CD14-positive monocyte (primary cell): ENCODE data around the gene OR6S1. TPM values are rescaled to one million over a fixed set of nuclear protein-coding genes. Genes with fewer than 3 reads are reported as not detected.

Experiments used
- DNase-seq, 3 donors: peaks; one replicate each; pipeline ENCODE4 v3.0.0-alpha.2; 2011 to 2022
- H2AFZ ChIP-seq: 2 replicates; pipeline ENCODE4 v1.6.0; 2012; ENCODE audit warnings: mild to moderate bottlenecking, low read depth, low read length, inconsistent platforms; ENCODE audit not compliant: insufficient read depth, poor library complexity, severe bottlenecking
- H3K27ac ChIP-seq, 2 donors: 1 replicate in 1 of 2; 2 replicates in 1 of 2; pipeline ENCODE4 v1.5.1; 2012 to 2013; ENCODE audit warnings: low read length in 2 of 2, control low read depth in 1 of 2, inconsistent platforms in 1 of 2, low read depth in 1 of 2, mild to moderate bottlenecking in 1 of 2
- H3K27me3 ChIP-seq, 2 donors: one replicate each; pipeline versions ENCODE4 v1.6.0 to v1.6.1; 2011 to 2013; ENCODE audit warnings: low read length in 2 of 2; ENCODE audit not compliant: control insufficient read depth in 2 of 2, insufficient read depth in 2 of 2
- H3K36me3 ChIP-seq, 2 donors: replicated peaks in 1 of 2; 1 replicate in 1 of 2; 2 replicates in 1 of 2; pipeline versions ENCODE4 v1.5.1 to v1.6.1; 2012 to 2013; ENCODE audit warnings: low read length in 2 of 2, control low read depth in 1 of 2, inconsistent platforms in 1 of 2, mild to moderate bottlenecking in 1 of 2; ENCODE audit not compliant: insufficient read depth in 2 of 2, control insufficient read depth in 1 of 2
- H3K4me1 ChIP-seq, 2 donors: 1 replicate in 1 of 2; 2 replicates in 1 of 2; pipeline versions ENCODE4 v1.5.1 to v1.6.1; 2012 to 2013; ENCODE audit warnings: low read length in 2 of 2, control low read depth in 1 of 2, inconsistent platforms in 1 of 2, mild to moderate bottlenecking in 1 of 2, moderate library complexity in 1 of 2; ENCODE audit not compliant: insufficient read depth in 2 of 2, control insufficient read depth in 1 of 2
- H3K4me2 ChIP-seq: replicated peaks from 2 replicates; pipeline ENCODE3; 2012; ENCODE audit warnings: low read length, moderate library complexity, mild to moderate bottlenecking; ENCODE audit not compliant: poor library complexity, severe bottlenecking; ENCODE audit errors: extremely low read depth
- H3K4me3 ChIP-seq, 3 experiments: fragments of 200-600 bp in 1 of 3; sonication (generic) in 1 of 3; replicated peaks in 1 of 3; 1 replicate in 2 of 3; 2 replicates in 1 of 3; pipeline ENCODE4 v1.5.1; 2011 to 2013; ENCODE audit warnings: low read length in 3 of 3, mild to moderate bottlenecking in 3 of 3, control low read depth in 2 of 3, low read depth in 2 of 3, inconsistent platforms in 1 of 3, moderate library complexity in 1 of 3
- H3K79me2 ChIP-seq: 2 replicates; pipeline ENCODE4 v1.6.0; 2012; ENCODE audit warnings: mild to moderate bottlenecking, control low read depth, inconsistent platforms, low read length, moderate library complexity; ENCODE audit not compliant: insufficient read depth
- H3K9ac ChIP-seq: 2 replicates; pipeline ENCODE4 v1.6.0; 2017; ENCODE audit warnings: low read length, mild to moderate bottlenecking; ENCODE audit not compliant: insufficient read depth, poor library complexity, severe bottlenecking
- H3K9me3 ChIP-seq, 2 donors: replicated peaks in 1 of 2; 1 replicate in 1 of 2; 2 replicates in 1 of 2; pipeline versions ENCODE4 v1.5.1 to v1.6.1; 2012 to 2013; ENCODE audit warnings: low read length in 2 of 2, control low read depth in 1 of 2; ENCODE audit not compliant: control insufficient read depth in 1 of 2, insufficient read depth in 1 of 2
- H4K20me1 ChIP-seq: 2 replicates; pipeline ENCODE4 v1.6.0; 2012; ENCODE audit warnings: mild to moderate bottlenecking, low read length, control low read depth, moderate library complexity; ENCODE audit not compliant: insufficient read depth
- H3K27ac Mint-ChIP-seq, 7 donors: one replicate each; pipeline ENCODE4 v1.8.0; 2020; ENCODE audit warnings: mild to moderate bottlenecking in 7 of 7, mixed read lengths in 7 of 7, moderate library complexity in 6 of 7, inconsistent platforms in 2 of 7
- H3K27me3 Mint-ChIP-seq, 3 donors: one replicate each; pipeline ENCODE4 v1.8.0; 2021 to 2022; ENCODE audit warnings: low read depth in 3 of 3, mild to moderate bottlenecking in 3 of 3, mixed read lengths in 3 of 3, moderate library complexity in 3 of 3, inconsistent platforms in 1 of 3
- H3K36me3 Mint-ChIP-seq, 2 donors: one replicate each; pipeline ENCODE4 v1.8.0; 2020; ENCODE audit warnings: mixed read lengths in 2 of 2, inconsistent platforms in 1 of 2, mild to moderate bottlenecking in 1 of 2
- H3K4me1 Mint-ChIP-seq: one replicate; pipeline ENCODE4 v1.8.0; 2020; ENCODE audit warnings: mild to moderate bottlenecking, mixed read lengths
- H3K4me3 Mint-ChIP-seq, 2 donors: one replicate each; pipeline ENCODE4 v1.8.0; 2020; ENCODE audit warnings: mild to moderate bottlenecking in 2 of 2, mixed read lengths in 2 of 2, moderate library complexity in 1 of 2
- H3K9me3 Mint-ChIP-seq, 7 donors: one replicate each; pipeline ENCODE4 v1.8.0; 2020 to 2022; ENCODE audit warnings: mixed read lengths in 7 of 7, mild to moderate bottlenecking in 6 of 7, moderate library complexity in 6 of 7, inconsistent platforms in 2 of 7
- CTCF ChIP-seq: fragments of 200-600 bp; IDR thresholded peaks from one replicate; pipeline ENCODE4 v1.8.0; 2022; ENCODE audit warnings: antibody characterized with exemption, mild to moderate bottlenecking
- WGBS: methylation state at CpG from one replicate; pipeline ENCODE4 v1.1.5; 2013; ENCODE audit warnings: missing lambda C conversion rate; ENCODE audit not compliant: insufficient coverage; 5-methylcytosine and 5-hydroxymethylcytosine counted together
- intact Hi-C, 2 donors: fragments of 100-400 bp; cut with micrococcal nuclease; formaldehyde crosslinking; loops; one replicate each; pipeline versions ENCODE4 v1.15.0 to v1.15.1; 2023
- polyA plus RNA-seq, 3 donors: library from polyadenylated mRNA; depleted of rRNA in 1 of 3; unstranded in 2 of 3; stranded (reverse) in 1 of 3; fragments of 300-500 nt in 2 of 3; fragments of >200 nt in 1 of 3; fragmentation: Illumina TruSeq in 2 of 3; gene quantifications; 1 replicate in 2 of 3; 2 replicates in 1 of 3; pipeline ENCODE4 v1.2.3, GENCODE V29; 2012 to 2021

The OR6S1 gene
- polyA plus RNA-seq, 3 donors = not detected

- no peak for DNase-seq
- Histone ChIP-seq H3K4me2 (no peak overlapping the region), H3K27ac (no peak overlapping the region), H3K9me3 (no peaks in the 10 kb centered on the region), H3K79me2 (no peaks in the 10 kb centered on the region), H3K27me3 (no peaks in the 10 kb centered on the region), H2AFZ (no peak overlapping the region), H3K4me1 (peaks cover 13% of the 10 kb centered on the region in 2 donors), H3K9ac (no peak overlapping the region), H4K20me1 (no peaks in the 10 kb centered on the region), H3K4me3 (no peak overlapping the region), H3K36me3 (no peaks in the 10 kb centered on the region)
- 75% methylated on average over 1 of the region's 2 CpGs for WGBS
- peak overlapping the region in 1 of 7 donors; percentile 45 for H3K27ac Mint-ChIP-seq
- peaks cover 0 to 2% (median 0%) of the 10 kb centered on the region in 7 donors for H3K9me3 Mint-ChIP-seq
- intact Hi-C loops = no loop called here
- peaks cover 14% of the 10 kb centered on the region for H3K4me1 Mint-ChIP-seq
- no peak overlapping the region for H3K4me3 Mint-ChIP-seq
- no peaks in the 10 kb centered on the region for H3K36me3 Mint-ChIP-seq
- no peak for TF ChIP-seq CTCF
- peaks cover 2 to 4% (median 3%) of the 10 kb centered on the region in 3 donors for H3K27me3 Mint-ChIP-seq
These were observed 34.2 kb upstream of the OR6S1 start for GRCh38 chr14:20675669-20676068.

- H3K9ac ChIP-seq = no peak overlapping the region
- no peak overlapping the region for H2AFZ ChIP-seq
- Mint-ChIP-seq H3K4me3 (no peak overlapping the region), H3K9me3 (peaks cover 0 to 2% (median 0%) of the 10 kb centered on the region in 7 donors), H3K36me3 (peaks cover 0 to 2% of the 10 kb centered on the region in 2 donors), H3K27ac (no peak overlapping the region), H3K4me1 (peaks cover 17% of the 10 kb centered on the region), H3K27me3 (peaks cover 0 to 3% (median 2%) of the 10 kb centered on the region in 3 donors)
- no peaks in the 10 kb centered on the region for H3K79me2 ChIP-seq
- no peaks in the 10 kb centered on the region for H3K9me3 ChIP-seq
- no CpG with 5 or more reads among the region's 4 CpGs for WGBS
- no peaks in the 10 kb centered on the region for H3K36me3 ChIP-seq
- H3K27ac ChIP-seq = no peak overlapping the region
- H4K20me1 ChIP-seq = no peaks in the 10 kb centered on the region
- peaks cover 16 to 17% of the 10 kb centered on the region in 2 donors for H3K4me1 ChIP-seq
- no peak overlapping the region for H3K4me2 ChIP-seq
- intact Hi-C loops = no loop called here
- no peaks in the 10 kb centered on the region for H3K27me3 ChIP-seq
- no peak for TF ChIP-seq CTCF
- H3K4me3 ChIP-seq = no peak overlapping the region
- no peak for DNase-seq
These were observed 30.2 kb upstream of the OR6S1 start for GRCh38 chr14:20671597-20672283.
